CD4-positive, alpha-beta memory T cell (primary cell): Measurements from ENCODE around the gene SULT1E1. TPM values are rescaled to one million over a fixed set of nuclear protein-coding genes. Genes with fewer than 3 reads are reported as not detected.

Experiments
- CTCF ChIA-PET: fragments of 350-600 bp; sonication (Branson Sonifier 250); formaldehyde crosslinking; loops from one replicate; lab custom pipeline; 2021; ENCODE audit warnings: inconsistent platforms; ENCODE audit not compliant: partially characterized antibody; lab: Charles Lee
- POLR2A ChIA-PET: fragments of 350-600 bp; sonication (Branson Sonifier 250); formaldehyde crosslinking; loops from one replicate; lab custom pipeline; 2021; ENCODE audit not compliant: partially characterized antibody; lab: Charles Lee
- DNase-seq, 5 donors: peaks; one replicate each; pipeline versions ENCODE4 v3.0.0 to v3.0.0-alpha.2; 2020 to 2022; ENCODE audit warnings: mixed read lengths in 1 of 5
- H3K27ac ChIP-seq: one replicate; pipeline ENCODE4 v1.7.0; 2013; ENCODE audit warnings: low read depth, low read length
- H3K27me3 ChIP-seq: 2 replicates; pipeline ENCODE4 v1.7.0; 2013; ENCODE audit warnings: mild to moderate bottlenecking, low read length, moderate library complexity; ENCODE audit not compliant: insufficient read depth
- H3K36me3 ChIP-seq: 2 replicates; pipeline ENCODE4 v1.7.0; 2013; ENCODE audit warnings: mild to moderate bottlenecking, low read length, moderate library complexity; ENCODE audit not compliant: insufficient read depth
- H3K4me1 ChIP-seq: 2 replicates; pipeline ENCODE4 v1.7.0; 2013; ENCODE audit warnings: mild to moderate bottlenecking, low read length, moderate library complexity; ENCODE audit not compliant: insufficient read depth
- H3K4me3 ChIP-seq, 2 donors: one replicate each; pipeline ENCODE4 v1.7.0; 2013; ENCODE audit warnings: low read length in 2 of 2, mild to moderate bottlenecking in 1 of 2
- H3K9me3 ChIP-seq, 2 donors: one replicate each; pipeline ENCODE4 v1.7.0; 2013; ENCODE audit warnings: low read length in 2 of 2, control low read depth in 1 of 2; ENCODE audit not compliant: control insufficient read depth in 1 of 2
- H3K27ac Mint-ChIP-seq, 7 donors: one replicate each; pipeline ENCODE4 v1.8.0; 2020 to 2021; ENCODE audit warnings: mixed read lengths in 7 of 7, mild to moderate bottlenecking in 6 of 7, inconsistent platforms in 3 of 7, moderate library complexity in 3 of 7
- H3K27me3 Mint-ChIP-seq, 2 donors: one replicate each; pipeline ENCODE4 v1.8.0; 2020 to 2021; ENCODE audit warnings: mixed read lengths in 2 of 2
- H3K36me3 Mint-ChIP-seq, 2 donors: one replicate each; pipeline ENCODE4 v1.8.0; 2020 to 2021; ENCODE audit warnings: mixed read lengths in 2 of 2, inconsistent platforms in 1 of 2, mild to moderate bottlenecking in 1 of 2
- H3K4me1 Mint-ChIP-seq, 4 donors: one replicate each; pipeline ENCODE4 v1.8.0; 2020 to 2021; ENCODE audit warnings: mixed read lengths in 4 of 4, mild to moderate bottlenecking in 1 of 4
- H3K4me3 Mint-ChIP-seq, 8 donors: one replicate each; pipeline ENCODE4 v1.8.0; 2020 to 2021; ENCODE audit warnings: mixed read lengths in 8 of 8, mild to moderate bottlenecking in 7 of 8, moderate library complexity in 6 of 8, inconsistent platforms in 3 of 8
- H3K9me3 Mint-ChIP-seq, 8 donors: one replicate each; pipeline ENCODE4 v1.8.0; 2020 to 2021; ENCODE audit warnings: mixed read lengths in 8 of 8, mild to moderate bottlenecking in 5 of 8, inconsistent platforms in 3 of 8, moderate library complexity in 1 of 8
- intact Hi-C: fragments of 100-400 bp; cut with micrococcal nuclease; formaldehyde crosslinking; loops from one replicate; pipeline ENCODE4 v1.15.1; 2023
- polyA plus RNA-seq, 2 donors: library from polyadenylated mRNA; unstranded; fragments of 300-500 nt; fragmentation: Illumina TruSeq; gene quantifications; one replicate each; pipeline ENCODE4 v1.2.3, GENCODE V29; 2021
- total RNA-seq, 2 experiments: library from RNA; stranded (reverse); gene quantifications; one replicate each; pipeline ENCODE4 v1.2.3, GENCODE V29; 2021

SULT1E1 gene
- total and polyA plus RNA-seq, 4 experiments from 2014 or later: not detected

DNA sequence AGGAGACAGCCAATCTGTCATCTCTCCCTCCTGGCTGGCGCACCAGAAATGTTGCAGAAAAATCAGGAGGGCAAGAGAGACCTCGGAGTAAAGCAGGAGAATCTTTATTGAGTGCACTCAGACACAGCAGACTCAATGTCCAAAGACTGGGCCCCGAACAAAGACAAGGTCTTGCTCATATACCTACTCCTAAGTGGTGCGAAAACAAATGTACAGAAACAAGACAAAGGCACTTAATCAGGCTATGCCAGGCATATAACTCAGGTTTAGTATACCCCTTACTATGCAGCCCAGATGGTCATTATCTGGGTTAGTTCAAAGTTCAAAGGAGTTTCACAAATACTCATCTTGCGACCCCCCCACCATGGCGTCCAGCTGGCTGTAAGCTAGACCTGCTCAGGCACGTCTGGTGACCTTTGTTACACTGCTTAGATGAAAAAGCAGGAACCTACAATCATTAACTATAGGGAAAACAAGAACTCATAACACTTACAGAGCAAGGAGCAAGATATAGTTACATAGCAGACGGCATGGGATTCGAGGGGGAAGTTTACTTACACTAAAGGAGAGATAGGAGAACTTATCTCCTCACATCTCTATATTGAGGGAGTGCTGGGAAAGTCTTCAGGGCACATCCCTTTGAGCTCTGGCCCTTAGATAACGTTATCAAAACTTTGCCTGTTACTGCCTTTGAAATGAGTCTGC is 27.5 kb downstream of the SULT1E1 start:
- no peaks in the 10 kb centered on the region for H3K27me3 Mint-ChIP-seq
- POLR2A ChIA-PET: no interaction called here
- no peak overlapping the region for H3K27ac ChIP-seq
- CTCF ChIA-PET: interaction anchor here (1.6 kb wide), 1 partner anchor 49 kb away, joined by 3 read pairs; no protein-coding TSS in a partner anchor
- H3K36me3 ChIP-seq: no peaks in the 10 kb centered on the region
- H3K27ac Mint-ChIP-seq: no peak overlapping the region
- DNase-seq: no peak
- no peaks in the 10 kb centered on the region for H3K4me1 ChIP-seq
- intact Hi-C loops: no loop called here
- H3K4me3 Mint-ChIP-seq: no peak overlapping the region
- H3K4me1 Mint-ChIP-seq: peaks cover 2 to 4% (median 4%) of the 10 kb centered on the region in 4 donors
- peaks cover 0 to 3% (median 0%) of the 10 kb centered on the region in 8 donors for H3K9me3 Mint-ChIP-seq
- no peaks in the 10 kb centered on the region for H3K36me3 Mint-ChIP-seq
- no peaks in the 10 kb centered on the region for H3K9me3 ChIP-seq
- no peaks in the 10 kb centered on the region for H3K27me3 ChIP-seq
- no peak overlapping the region for H3K4me3 ChIP-seq

DNA sequence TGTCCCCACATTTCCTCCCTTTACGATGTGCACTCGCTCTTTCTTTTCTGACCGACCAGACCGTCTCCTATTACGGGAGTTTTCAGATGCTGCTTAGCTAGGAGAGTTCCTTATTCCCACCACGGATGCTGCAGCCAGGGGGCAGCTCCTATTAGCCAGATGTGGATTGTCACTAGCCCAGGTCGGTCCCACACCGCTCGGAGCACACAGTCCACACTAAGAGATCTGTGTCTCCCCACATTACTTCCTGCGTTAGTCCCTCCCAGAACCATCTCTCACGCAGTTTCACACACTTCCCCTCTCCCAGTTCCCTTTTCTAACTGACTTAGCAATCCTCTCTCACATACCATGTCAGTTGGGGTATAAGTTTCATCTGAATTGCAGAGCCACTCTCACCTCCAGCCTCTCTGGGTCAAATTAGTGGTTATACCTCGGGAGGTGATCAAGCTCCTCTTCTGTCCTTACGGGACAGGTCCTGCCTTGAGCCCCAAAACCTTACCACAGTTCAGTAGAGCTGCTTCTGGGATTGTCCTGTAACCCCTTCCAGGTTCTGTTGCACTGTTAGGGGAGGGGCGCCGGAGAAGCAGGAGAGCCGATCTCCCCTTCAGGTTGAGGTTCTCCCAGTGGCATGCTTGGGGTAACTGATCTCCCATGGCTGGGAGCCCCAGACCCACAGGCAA is 28.2 kb downstream of the SULT1E1 start:
- H3K27me3 ChIP-seq: no peaks in the 10 kb centered on the region
- H3K36me3 ChIP-seq: no peaks in the 10 kb centered on the region
- Mint-ChIP-seq H3K27me3 (no peaks in the 10 kb centered on the region), H3K9me3 (peaks cover 0 to 3% (median 0%) of the 10 kb centered on the region in 8 donors), H3K4me1 (peaks cover 2 to 4% (median 4%) of the 10 kb centered on the region in 4 donors), H3K36me3 (no peaks in the 10 kb centered on the region), H3K27ac (peak overlapping the region in 3 of 7 donors; percentile 2 to 48 (median 43)), H3K4me3 (peak overlapping the region in 7 of 8 donors; percentile 69 to 89 (median 79))
- no peaks in the 10 kb centered on the region for H3K4me1 ChIP-seq
- H3K9me3 ChIP-seq: no peaks in the 10 kb centered on the region
- no peak overlapping the region for H3K27ac ChIP-seq
- intact Hi-C loops: no loop called here
- ChIA-PET CTCF (interaction anchor here (1.6 kb wide), 1 partner anchor 50 kb away, joined by 3 read pairs; no protein-coding TSS in a partner anchor), POLR2A (no interaction called here)
- no peak overlapping the region for H3K4me3 ChIP-seq
- DNase-seq: no peak

DNA sequence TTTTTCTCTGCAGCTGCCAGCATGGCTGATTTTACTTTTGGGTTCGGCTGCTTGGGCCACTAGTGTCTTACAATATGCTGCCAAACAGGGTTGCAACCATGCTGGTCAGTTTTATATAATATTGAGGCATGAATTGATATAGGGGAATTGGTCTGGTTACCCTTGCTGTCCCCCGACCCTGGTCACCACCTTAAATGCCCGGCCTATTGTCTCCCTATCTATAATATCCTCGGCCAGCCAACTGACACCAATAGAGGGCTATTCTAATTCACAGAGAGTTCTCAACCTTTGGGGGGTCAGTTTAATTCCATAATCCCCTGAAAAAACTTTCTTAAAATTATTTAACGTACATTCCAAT is 28.7 kb downstream of the SULT1E1 start:
- Mint-ChIP-seq H3K9me3 (peaks cover 0 to 3% (median 0%) of the 10 kb centered on the region in 8 donors), H3K27me3 (no peaks in the 10 kb centered on the region), H3K36me3 (no peaks in the 10 kb centered on the region), H3K27ac (no peak overlapping the region), H3K4me1 (peaks cover 2 to 4% (median 4%) of the 10 kb centered on the region in 4 donors), H3K4me3 (peak overlapping the region in 5 of 8 donors; percentile 78 to 89 (median 79))
- ChIA-PET CTCF (interaction anchor here (0.7 to 1.6 kb wide), 2 partner anchors 51 to 141 kb away, joined by 3 read pairs; no protein-coding TSS in a partner anchor), POLR2A (no interaction called here)
- Histone ChIP-seq H3K9me3 (no peaks in the 10 kb centered on the region), H3K4me1 (no peaks in the 10 kb centered on the region), H3K27me3 (no peaks in the 10 kb centered on the region), H3K27ac (no peak overlapping the region), H3K4me3 (no peak overlapping the region), H3K36me3 (no peaks in the 10 kb centered on the region)
- no peak for DNase-seq
- intact Hi-C loops: no loop called here

DNA sequence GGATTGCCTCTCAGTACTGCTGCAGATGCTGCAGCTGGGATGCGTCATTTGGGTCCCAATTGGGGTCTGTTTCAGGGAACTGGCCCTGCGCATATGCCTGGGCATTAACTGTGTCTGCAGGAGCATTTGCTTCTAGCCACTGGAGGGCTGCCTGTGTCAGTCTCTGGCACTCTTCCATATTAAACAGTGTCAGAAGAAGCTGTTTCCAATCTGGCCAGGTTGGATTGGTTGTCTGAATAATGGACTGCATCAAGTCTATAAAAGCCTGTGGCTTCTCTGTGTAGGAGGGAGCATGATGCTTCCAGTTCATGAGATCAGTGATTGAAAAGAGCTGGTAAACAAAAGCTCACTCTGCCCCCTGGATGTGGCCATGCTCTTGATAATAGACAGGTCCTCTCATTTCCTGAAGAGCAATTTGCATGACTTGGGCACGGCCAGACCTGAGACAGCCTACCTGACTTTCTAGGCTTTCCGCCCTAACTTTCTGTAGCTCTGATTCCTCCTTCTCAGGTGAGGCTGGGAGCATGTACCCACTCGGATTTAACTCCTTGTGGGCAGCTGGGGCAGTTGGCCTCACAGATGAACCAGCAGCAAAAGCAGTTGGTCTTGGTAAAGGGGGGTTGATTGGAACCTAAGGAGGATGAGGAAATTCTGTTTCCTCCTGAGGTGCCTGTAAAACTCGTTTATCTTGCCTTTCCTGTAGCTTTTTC is 29.2 kb downstream of the SULT1E1 start:
- CTCF ChIA-PET: interaction anchor here (0.7 kb wide), 1 partner anchor 141 kb away, joined by 3 read pairs; no protein-coding TSS in a partner anchor
- Mint-ChIP-seq H3K4me1 (peaks cover 2 to 4% (median 4%) of the 10 kb centered on the region in 4 donors), H3K27ac (no peak overlapping the region), H3K9me3 (peaks cover 0 to 4% (median 0%) of the 10 kb centered on the region in 8 donors), H3K4me3 (peak overlapping the region in 2 of 8 donors; percentile 30 to 79), H3K36me3 (no peaks in the 10 kb centered on the region), H3K27me3 (no peaks in the 10 kb centered on the region)
- Histone ChIP-seq H3K4me1 (no peaks in the 10 kb centered on the region), H3K27me3 (no peaks in the 10 kb centered on the region), H3K27ac (no peak overlapping the region), H3K9me3 (no peaks in the 10 kb centered on the region), H3K4me3 (no peak overlapping the region), H3K36me3 (no peaks in the 10 kb centered on the region)
- intact Hi-C loops: no loop called here
- POLR2A ChIA-PET: no interaction called here
- no peak for DNase-seq

DNA sequence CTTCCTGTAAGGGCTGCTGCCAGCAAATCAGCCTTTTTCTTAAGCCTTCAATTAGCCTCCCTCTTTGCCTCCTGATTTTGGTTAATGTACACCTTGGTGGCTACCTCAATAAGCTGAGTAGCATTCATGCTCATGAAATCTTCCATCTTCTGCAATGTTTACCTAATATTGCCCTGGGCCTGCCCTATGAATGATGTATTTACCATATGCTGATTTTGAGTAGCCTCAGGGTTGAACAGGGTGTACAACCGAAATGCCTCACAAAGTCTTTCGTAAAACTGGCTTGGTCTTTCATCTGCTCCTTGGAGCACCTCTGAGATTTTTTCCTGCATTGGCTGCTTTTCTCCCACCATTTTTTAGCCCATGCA is 29.8 kb downstream of the SULT1E1 start:
- Mint-ChIP-seq H3K27ac (no peak overlapping the region), H3K4me3 (no peak overlapping the region), H3K9me3 (peaks cover 0 to 5% (median 0%) of the 10 kb centered on the region in 8 donors), H3K27me3 (no peaks in the 10 kb centered on the region), H3K36me3 (no peaks in the 10 kb centered on the region), H3K4me1 (peaks cover 2 to 4% (median 4%) of the 10 kb centered on the region in 4 donors)
- Histone ChIP-seq H3K4me3 (no peak overlapping the region), H3K36me3 (no peaks in the 10 kb centered on the region), H3K9me3 (no peaks in the 10 kb centered on the region), H3K27ac (no peak overlapping the region), H3K27me3 (no peaks in the 10 kb centered on the region), H3K4me1 (no peaks in the 10 kb centered on the region)
- POLR2A ChIA-PET: no interaction called here
- intact Hi-C loops: no loop called here
- no peak for DNase-seq
- CTCF ChIA-PET: no interaction called here

DNA sequence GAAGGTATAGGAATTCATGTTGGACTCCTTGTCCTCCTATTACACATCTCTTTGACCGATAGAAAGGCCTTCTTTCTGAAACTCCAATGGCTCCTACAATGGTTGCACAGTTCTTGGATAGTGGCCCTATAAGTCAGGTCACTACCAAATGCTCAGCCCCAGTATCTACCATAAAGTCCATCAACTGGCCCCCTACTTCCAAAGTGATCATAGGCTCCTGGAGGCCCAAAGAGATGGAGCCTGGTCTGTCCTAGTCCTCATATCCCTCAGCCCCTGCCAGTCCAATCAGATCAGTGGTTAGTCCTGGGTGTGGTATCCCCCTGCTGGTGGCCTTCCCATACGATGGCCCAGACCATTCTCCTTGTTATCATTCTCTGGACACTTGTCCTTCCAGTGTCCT is 30.3 kb downstream of the SULT1E1 start:
- H3K9me3 ChIP-seq: no peaks in the 10 kb centered on the region
- H3K4me1 ChIP-seq: no peaks in the 10 kb centered on the region
- H3K27ac ChIP-seq: no peak overlapping the region
- Mint-ChIP-seq H3K9me3 (peaks cover 0 to 5% (median 0%) of the 10 kb centered on the region in 8 donors), H3K27me3 (no peaks in the 10 kb centered on the region), H3K4me3 (no peak overlapping the region), H3K27ac (no peak overlapping the region), H3K4me1 (peaks cover 2 to 4% (median 4%) of the 10 kb centered on the region in 4 donors), H3K36me3 (no peaks in the 10 kb centered on the region)
- CTCF ChIA-PET: no interaction called here
- H3K27me3 ChIP-seq: no peaks in the 10 kb centered on the region
- POLR2A ChIA-PET: no interaction called here
- H3K36me3 ChIP-seq: no peaks in the 10 kb centered on the region
- intact Hi-C loops: no loop called here
- DNase-seq: no peak
- no peak overlapping the region for H3K4me3 ChIP-seq

DNA sequence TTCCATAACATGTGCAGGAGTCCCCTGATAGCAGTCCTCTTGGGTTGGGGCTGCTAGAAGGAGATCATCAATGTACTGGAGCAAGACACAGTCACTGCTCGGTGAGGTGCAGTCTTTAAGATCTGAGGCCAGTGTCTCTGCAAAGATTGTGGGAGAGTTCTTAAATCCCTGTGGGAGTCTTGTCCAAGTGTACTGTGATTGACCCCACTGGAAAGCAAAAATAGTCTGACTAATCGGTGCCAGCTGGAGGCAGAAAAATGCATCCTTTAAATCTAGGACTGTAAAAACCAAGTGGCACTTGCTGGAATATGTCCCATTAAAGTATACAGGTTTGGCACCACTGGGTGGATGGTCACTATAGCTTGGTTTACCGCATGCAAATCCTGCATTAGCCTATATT is 31.1 kb downstream of the SULT1E1 start:
- H3K9me3 Mint-ChIP-seq: peaks cover 0 to 5% (median 0%) of the 10 kb centered on the region in 8 donors
- Histone ChIP-seq H3K9me3 (no peaks in the 10 kb centered on the region), H3K27me3 (no peaks in the 10 kb centered on the region), H3K27ac (no peak overlapping the region), H3K4me3 (no peak overlapping the region), H3K36me3 (no peaks in the 10 kb centered on the region), H3K4me1 (no peaks in the 10 kb centered on the region)
- H3K27me3 Mint-ChIP-seq: no peaks in the 10 kb centered on the region
- no peaks in the 10 kb centered on the region for H3K36me3 Mint-ChIP-seq
- intact Hi-C loops: no loop called here
- CTCF ChIA-PET: no interaction called here
- H3K4me1 Mint-ChIP-seq: peaks cover 2 to 4% (median 4%) of the 10 kb centered on the region in 4 donors
- DNase-seq: no peak
- POLR2A ChIA-PET: no interaction called here
- no peak overlapping the region for H3K27ac Mint-ChIP-seq
- no peak overlapping the region for H3K4me3 Mint-ChIP-seq
